IMR-90 (cell line): ENCODE data around the gene URM1. TPM values are rescaled to one million over a fixed set of nuclear protein-coding genes. Genes with fewer than 3 reads are reported as not detected.

Source experiments
- ATAC-seq: fragments of 200-7000 bp; cut with Tn5 transposase; 2 replicates; pipeline ENCODE4 v1.9.1; 2020; ENCODE audit warnings: low read depth, mild to moderate bottlenecking, moderate library complexity
- BruUV-seq: library from RNA; stranded (reverse); fragments of 400-500 nt; replicated peaks from 2 replicates; lab custom pipeline; 2021; lab: Mats Ljungman, UMichigan
- CTCF ChIA-PET: fragments of 300-600 bp; formaldehyde crosslinking; extraction: SDS; loops from one replicate; lab custom pipeline; 2021; ENCODE audit warnings: antibody characterized with exemption; lab: Yijun Ruan, JAX
- POLR2A ChIA-PET: fragments of 300-600 bp; sonication (Branson Sonifier 250); formaldehyde crosslinking; loops from one replicate; lab custom pipeline; 2022; ENCODE audit warnings: antibody characterized with exemption; ENCODE audit not compliant: unreplicated experiment; lab: Charles Lee
- DNase-seq: peaks from one replicate; pipeline ENCODE4 v3.0.0; 2013
- H2AFZ ChIP-seq: replicated peaks from 2 replicates; pipeline ENCODE3; 2013; ENCODE audit warnings: low read length, mild to moderate bottlenecking; ENCODE audit not compliant: poor library complexity
- H2AK5ac ChIP-seq: 2 replicates; pipeline ENCODE4 v1.6.1; 2013; ENCODE audit warnings: low read depth, low read length, inconsistent platforms
- H2AK9ac ChIP-seq: replicated peaks from 2 replicates; pipeline ENCODE3; 2013; ENCODE audit warnings: mild to moderate bottlenecking, low read depth, low read length, moderate library complexity; ENCODE audit not compliant: poor library complexity
- H2BK120ac ChIP-seq: 2 replicates; pipeline ENCODE4 v1.6.1; 2013; ENCODE audit warnings: low read depth, low read length, inconsistent platforms
- H2BK15ac ChIP-seq: 3 replicates; pipeline ENCODE4 v1.6.1; 2013; ENCODE audit warnings: low read depth, low read length, inconsistent platforms
- H2BK20ac ChIP-seq: 2 replicates; pipeline ENCODE4 v1.6.1; 2013; ENCODE audit warnings: low read depth, mild to moderate bottlenecking, inconsistent platforms, low read length, moderate library complexity
- H2BK5ac ChIP-seq: 2 replicates; pipeline ENCODE4 v1.6.1; 2013; ENCODE audit warnings: mild to moderate bottlenecking, low read depth, low read length, inconsistent platforms; ENCODE audit not compliant: poor library complexity, severe bottlenecking
- H3K14ac ChIP-seq: replicated peaks from 2 replicates; pipeline ENCODE4 v1.6.1; 2013; ENCODE audit warnings: low read depth, low read length, inconsistent platforms
- H3K18ac ChIP-seq: 2 replicates; pipeline ENCODE4 v1.6.1; 2013; ENCODE audit warnings: low read depth, low read length, control low read depth
- H3K23ac ChIP-seq: 2 replicates; pipeline ENCODE4 v1.6.1; 2013; ENCODE audit warnings: low read depth, low read length, inconsistent platforms
- H3K27ac ChIP-seq: 2 replicates; pipeline ENCODE4 v1.5.1; 2013; ENCODE audit warnings: mild to moderate bottlenecking, control low read depth, low read length; ENCODE audit not compliant: insufficient read depth
- H3K27me3 ChIP-seq: 2 replicates; pipeline ENCODE4 v1.6.1; 2013; ENCODE audit warnings: low read length; ENCODE audit not compliant: control insufficient read depth, insufficient read depth
- H3K36me3 ChIP-seq: 2 replicates; pipeline ENCODE4 v1.6.1; 2013; ENCODE audit warnings: low read length, mixed read lengths; ENCODE audit not compliant: control insufficient read depth, insufficient read depth
- H3K4ac ChIP-seq: 2 replicates; pipeline ENCODE4 v1.6.1; 2013; ENCODE audit warnings: low read depth, low read length, inconsistent platforms
- H3K4me1 ChIP-seq: 2 replicates; pipeline ENCODE4 v1.6.1; 2013; ENCODE audit warnings: low read length, mixed read lengths; ENCODE audit not compliant: control insufficient read depth, insufficient read depth
- H3K4me2 ChIP-seq: 2 replicates; pipeline ENCODE4 v1.6.1; 2013; ENCODE audit warnings: low read depth, mild to moderate bottlenecking, control low read depth, low read length, moderate library complexity
- H3K4me3 ChIP-seq: 2 replicates; pipeline ENCODE4 v1.5.1; 2013; ENCODE audit warnings: low read depth, mild to moderate bottlenecking, control low read depth, low read length, moderate library complexity; ENCODE audit not compliant: insufficient read depth
- H3K56ac ChIP-seq: 2 replicates; pipeline ENCODE4 v1.6.1; 2013; ENCODE audit warnings: low read length, inconsistent platforms; ENCODE audit not compliant: insufficient read depth; ENCODE audit errors: extremely low read depth
- H3K79me1 ChIP-seq, 2 experiments: 2 replicates each; pipeline ENCODE4 v1.6.1; 2013; ENCODE audit warnings: low read length in 2 of 2, inconsistent platforms in 1 of 2, low read depth in 1 of 2
- H3K9ac ChIP-seq: 2 replicates; pipeline ENCODE4 v1.6.1; 2013; ENCODE audit warnings: low read depth, low read length, control low read depth
- H3K9me1 ChIP-seq: 2 replicates; pipeline ENCODE4 v1.6.1; 2013; ENCODE audit warnings: low read length, inconsistent platforms; ENCODE audit not compliant: insufficient read depth
- H3K9me3 ChIP-seq: 2 replicates; pipeline ENCODE4 v1.6.1; 2013; ENCODE audit warnings: low read length; ENCODE audit not compliant: control insufficient read depth, insufficient read depth
- H4K20me1 ChIP-seq: 2 replicates; pipeline ENCODE4 v1.6.1; 2013; ENCODE audit warnings: low read length, inconsistent platforms; ENCODE audit not compliant: insufficient read depth
- H4K5ac ChIP-seq: 2 replicates; pipeline ENCODE4 v1.6.1; 2013; ENCODE audit warnings: mild to moderate bottlenecking, low read depth, low read length, control low read depth
- H4K8ac ChIP-seq, 2 experiments: 2 replicates each; pipeline ENCODE4 v1.6.1; 2013; ENCODE audit warnings: low read depth in 2 of 2, low read length in 2 of 2, control low read depth in 1 of 2, inconsistent platforms in 1 of 2
- H4K91ac ChIP-seq: 2 replicates; pipeline ENCODE4 v1.6.1; 2013; ENCODE audit warnings: low read depth, low read length, inconsistent platforms; ENCODE audit not compliant: insufficient read depth
- BHLHE40 ChIP-seq: fragments of 150-350 bp; IDR thresholded peaks from 2 replicates; pipeline ENCODE4 v1.6.1; 2016; ENCODE audit warnings: mild to moderate bottlenecking, low read depth, low read length
- WGBS, 2 experiments: methylation state at CpG; one replicate each; pipeline versions ENCODE4 v1.1.5 to v1.1.7; 2013; ENCODE audit warnings: missing lambda C conversion rate in 2 of 2; ENCODE audit not compliant: insufficient read length in 1 of 2; ENCODE audit errors: extremely low coverage in 2 of 2; 5-methylcytosine and 5-hydroxymethylcytosine counted together
- dilution Hi-C: fragments of 300-500 bp; cut with HindIII; formaldehyde crosslinking; loops from one replicate; pipeline ENCODE4 v1.14.3; 2018; ENCODE audit warnings: low sequenced_read_pairs; ENCODE audit not compliant: unreplicated experiment
- in situ Hi-C: fragments of 300-500 bp; cut with MboI; formaldehyde crosslinking; loops from 3 replicates; pipeline ENCODE4 v1.14.3; 2019; ENCODE audit warnings: low sequenced_read_pairs, inconsistent platforms, mixed read lengths
- intact Hi-C: fragments of 100-400 bp; cut with micrococcal nuclease; formaldehyde crosslinking; loops from 2 replicates; pipeline ENCODE4 v1.10.0; 2022
- polyA plus RNA-seq, 3 experiments: library from polyadenylated mRNA; depleted of rRNA; stranded (reverse); fragments of >200 nt; gene quantifications; 2 replicates each; pipeline ENCODE4 v1.2.3, GENCODE V29; 2012; ENCODE audit warnings: low replicate concordance in 1 of 3
- total RNA-seq: library from RNA; depleted of rRNA; stranded (reverse); fragments of >200 nt; gene quantifications from 2 replicates; pipeline ENCODE4 v1.2.3, GENCODE V29; 2012

The URM1 gene
- total and polyA plus RNA-seq, 2 of the 4 experiments (the other 2 are of a cell fraction): 33.2 to 66.9 TPM

DNA sequence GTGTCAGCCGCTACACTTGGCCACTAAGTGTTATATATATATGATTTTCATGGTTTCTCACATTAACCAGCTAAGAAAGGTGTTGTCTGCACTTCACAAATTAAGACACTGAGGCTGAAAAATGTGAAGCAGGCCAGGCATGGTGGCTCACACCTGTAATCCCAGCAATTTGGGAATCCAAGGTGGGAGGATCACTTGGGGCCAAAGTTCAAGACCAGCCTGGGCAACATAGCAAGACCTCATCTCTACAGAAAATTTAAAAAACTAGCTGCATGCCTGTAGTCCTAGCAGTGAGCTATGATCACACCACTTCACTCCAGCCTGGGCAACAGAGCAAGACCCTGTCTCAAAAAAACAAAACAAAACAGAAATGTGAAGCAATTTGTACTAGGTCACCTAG is 46.8 kb upstream of the URM1 start:
- ChIA-PET CTCF (interaction anchor here (0.6 kb wide), 1 partner anchor 62 kb away, joined by 4 read pairs; no protein-coding TSS in a partner anchor), POLR2A (no interaction called here)
- no peak overlapping the region for H3K27ac ChIP-seq
- no peak overlapping the region for H4K91ac ChIP-seq
- no peak overlapping the region for H3K23ac ChIP-seq
- no peak overlapping the region for H2AFZ ChIP-seq
- H2BK120ac ChIP-seq: no peak overlapping the region
- no peak overlapping the region for H4K8ac ChIP-seq
- no peaks in the 10 kb centered on the region for H3K27me3 ChIP-seq
- H3K9me1 ChIP-seq: peaks cover 7% of the 10 kb centered on the region
- DNase-seq (no peak), ATAC-seq (no peak)
- H3K4me3 ChIP-seq: no peak overlapping the region
- no peak overlapping the region for H3K18ac ChIP-seq
- H3K4ac ChIP-seq: no peak overlapping the region
- no CpG with 5 or more reads among the region's 1 CpG for WGBS, 2 experiments
- no peak overlapping the region for H2AK5ac ChIP-seq
- 0 out of 2 replicates have a peak, but pooled peaks cover 4% of the 10 kb centered on the region for H4K20me1 ChIP-seq
- no peak overlapping the region for H3K9ac ChIP-seq
- no peak overlapping the region for H2BK20ac ChIP-seq
- in situ Hi-C loops (no loop called here), dilution Hi-C loops (no loop called here), intact Hi-C loops (no loop called here)
- H4K5ac ChIP-seq: no peak overlapping the region
- peaks cover 42 to 63% of the 10 kb centered on the region in 2 experiments for H3K79me1 ChIP-seq
- BruUV-seq: no TSS peak
- no peak overlapping the region for H3K56ac ChIP-seq
- H3K4me2 ChIP-seq: no peak overlapping the region
- H2AK9ac ChIP-seq: peak overlapping the region; percentile 45
- no peak overlapping the region for H2BK15ac ChIP-seq
- H2BK5ac ChIP-seq: no peak overlapping the region
- no peak for TF ChIP-seq BHLHE40
- H3K14ac ChIP-seq: no peak overlapping the region
- peaks cover 25% of the 10 kb centered on the region for H3K36me3 ChIP-seq
- H3K9me3 ChIP-seq: no peaks in the 10 kb centered on the region
- peaks cover 5% of the 10 kb centered on the region for H3K4me1 ChIP-seq
